AML-193 (cell line): Measurements from ENCODE around the gene MYO9B.
"Not testable (repeated sequence)": the region's sequence is repeated elsewhere in the genome, so short reads cannot be mapped to it uniquely, and the experiment has no call there.

Source experiments
- DNase-seq, 2 experiments: peaks; one replicate each; lab custom pipeline; 2025; lab: John Stamatoyannopoulos, UW

The MYO9B gene

GRCh38 chr19:17184371-17184841 is 108.8 kb downstream of the MYO9B start:
- DNase-seq: no peak

DNA sequence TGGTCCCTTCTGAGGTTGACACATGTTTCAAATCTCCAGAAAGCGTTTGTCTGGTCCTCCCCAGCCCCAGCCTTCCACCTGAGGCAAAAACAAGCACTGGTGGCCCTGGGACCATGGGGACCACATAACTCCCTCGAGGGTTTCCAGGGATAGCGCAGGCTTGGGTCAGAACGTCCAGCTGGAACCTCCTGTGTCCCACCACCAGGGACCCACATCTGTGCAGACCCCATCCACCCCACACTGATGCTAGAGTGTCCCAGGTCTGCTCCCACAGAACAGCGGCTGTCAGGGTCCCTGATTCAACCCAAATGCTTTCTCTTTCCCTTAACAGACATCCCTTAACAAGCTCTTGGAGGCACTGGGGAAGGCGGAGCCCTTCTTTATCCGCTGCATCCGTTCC is 110.0 kb downstream of the MYO9B start:
- no peak for DNase-seq

DNA sequence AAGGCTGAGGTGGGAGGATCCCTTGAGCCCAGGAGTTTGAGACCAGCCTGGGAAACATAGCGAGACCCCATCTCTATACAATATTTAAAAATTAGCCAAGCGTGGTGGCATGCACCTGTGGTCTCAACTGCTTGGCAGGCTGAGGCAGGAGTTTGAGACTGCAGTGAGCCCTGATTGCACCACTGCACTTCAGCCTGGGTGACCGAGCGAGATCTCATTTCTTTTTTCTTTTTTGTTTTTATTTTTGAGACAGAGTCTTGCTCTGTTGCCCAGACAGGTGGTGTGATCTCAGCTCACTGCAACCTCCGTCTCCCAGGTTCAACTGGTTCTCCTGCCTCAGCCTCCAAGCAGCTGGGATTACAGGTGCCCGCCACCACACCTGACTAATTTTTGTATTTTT is 116.2 kb downstream of the MYO9B start:
- not testable (repeated sequence) for DNase-seq

DNA sequence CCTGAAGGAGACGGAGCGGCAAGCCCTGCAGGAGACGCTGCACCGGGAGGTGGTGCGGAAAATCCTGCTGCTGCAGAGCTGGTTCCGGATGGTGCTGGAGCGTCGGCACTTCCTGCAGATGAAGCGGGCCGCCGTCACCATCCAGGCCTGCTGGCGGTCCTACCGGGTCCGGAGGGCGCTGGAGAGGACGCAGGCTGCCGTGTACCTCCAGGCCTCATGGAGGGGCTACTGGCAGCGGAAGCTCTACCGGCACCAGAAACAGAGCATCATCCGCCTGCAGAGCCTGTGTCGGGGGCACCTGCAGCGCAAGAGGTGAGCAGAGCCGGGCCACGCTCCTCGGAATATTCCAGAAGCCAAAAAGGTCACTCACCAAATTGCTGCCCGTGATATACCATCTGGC is 117.2 kb downstream of the MYO9B start:
- DNase-seq: no peak

DNA sequence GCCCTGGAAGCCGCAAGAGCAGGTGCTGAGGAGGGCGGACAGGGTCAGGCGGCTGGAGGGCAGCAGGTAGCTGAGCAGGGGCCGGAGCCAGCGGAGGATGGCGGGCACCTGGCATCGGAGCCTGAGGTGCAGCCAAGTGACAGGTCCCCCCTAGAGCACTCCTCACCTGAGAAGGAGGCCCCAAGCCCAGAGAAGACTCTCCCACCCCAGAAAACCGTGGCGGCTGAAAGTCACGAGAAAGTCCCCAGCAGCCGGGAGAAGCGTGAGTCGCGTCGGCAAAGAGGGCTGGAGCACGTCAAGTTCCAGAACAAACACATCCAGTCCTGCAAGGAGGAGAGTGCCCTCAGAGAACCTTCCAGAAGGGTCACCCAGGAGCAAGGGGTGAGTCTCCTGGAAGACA is 119.0 kb downstream of the MYO9B start:
- no peak for DNase-seq

GRCh38 chr19:17195106-17195505 is 119.5 kb downstream of the MYO9B start:
- DNase-seq: no peak

- no peak for DNase-seq
Observed at GRCh38 chr19:17196610-17197009, 121.0 kb downstream of the MYO9B start.

GRCh38 chr19:17197666-17198065 is 122.1 kb downstream of the MYO9B start:
- no peak for DNase-seq

DNA sequence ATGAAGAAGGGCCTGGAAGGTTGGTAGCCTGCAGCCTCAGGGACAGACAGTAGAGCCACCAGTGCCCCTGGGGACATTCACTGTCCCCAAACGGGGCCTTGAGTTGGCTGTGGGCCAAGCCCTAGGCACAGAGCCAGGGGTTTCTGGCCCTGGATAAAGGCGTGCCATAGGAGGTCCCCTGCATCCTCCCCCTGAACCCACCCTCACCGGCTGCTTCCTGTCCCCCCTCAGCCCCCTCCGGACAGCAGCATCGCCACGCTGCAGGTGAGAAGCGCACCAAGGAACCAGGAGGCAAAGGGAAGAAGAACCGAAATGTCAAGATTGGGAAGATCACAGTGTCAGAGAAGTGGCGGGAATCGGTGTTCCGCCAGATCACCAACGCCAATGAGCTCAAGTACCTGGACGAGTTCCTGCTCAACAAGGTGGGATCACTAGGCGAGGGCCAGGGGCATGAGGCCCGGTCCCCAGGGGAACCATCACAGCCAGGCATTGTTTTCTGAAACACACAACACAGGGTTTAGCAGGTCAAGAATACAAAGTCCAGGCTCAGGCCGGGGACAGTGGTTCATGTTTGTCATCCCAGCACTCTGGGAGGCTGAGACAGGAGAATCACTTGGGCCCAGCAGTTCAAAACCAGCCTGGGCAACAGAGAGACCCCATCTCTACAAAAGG is 125.0 kb downstream of the MYO9B start:
- DNase-seq: no peak

- DNase-seq: no peak
Observed at GRCh38 chr19:17202249-17202648, 126.7 kb downstream of the MYO9B start.

GRCh38 chr19:17202713-17203112 is 127.1 kb downstream of the MYO9B start:
- DNase-seq: no peak

DNA sequence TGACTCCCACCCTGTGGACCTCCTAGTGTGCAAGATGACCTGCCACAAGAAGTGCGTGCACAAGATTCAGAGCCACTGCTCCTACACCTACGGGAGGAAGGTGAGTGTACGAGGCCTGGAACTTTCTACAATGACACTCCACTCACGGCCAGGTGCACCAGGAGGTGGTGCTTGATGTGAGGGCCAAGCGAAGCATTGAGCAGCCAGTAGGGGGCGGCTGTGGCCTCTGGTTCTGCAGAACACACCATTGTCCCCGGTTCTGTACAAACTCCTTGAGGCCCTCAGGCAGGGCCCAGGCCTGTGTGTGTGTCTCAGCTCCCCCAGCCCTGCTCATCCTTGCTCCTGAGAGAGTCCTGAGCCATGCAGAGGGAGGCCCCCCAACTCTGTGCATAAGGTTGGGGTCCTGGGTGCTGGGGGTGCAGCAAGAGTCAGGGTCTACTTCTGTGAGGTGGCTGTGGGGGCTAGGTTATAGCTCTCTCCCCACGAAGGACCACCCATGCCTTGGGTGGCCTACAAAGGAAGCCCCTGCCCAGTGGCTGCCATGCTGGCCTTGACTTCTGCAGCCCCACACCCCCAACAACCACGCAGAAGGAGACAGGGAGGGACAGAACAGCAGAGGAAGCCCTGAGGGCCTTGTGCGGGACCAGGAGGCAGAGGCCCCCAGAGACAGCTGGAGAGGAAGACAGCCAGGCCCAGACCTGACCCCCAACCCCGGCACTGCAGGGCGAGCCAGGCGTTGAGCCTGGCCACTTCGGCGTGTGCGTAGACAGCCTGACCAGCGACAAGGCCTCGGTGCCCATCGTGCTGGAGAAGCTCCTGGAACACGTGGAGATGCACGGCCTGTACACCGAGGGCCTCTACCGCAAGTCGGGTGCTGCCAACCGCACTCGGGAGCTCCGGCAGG is 129.9 kb downstream of the MYO9B start:
- peak; percentile 31 to 44 for DNase-seq

DNA sequence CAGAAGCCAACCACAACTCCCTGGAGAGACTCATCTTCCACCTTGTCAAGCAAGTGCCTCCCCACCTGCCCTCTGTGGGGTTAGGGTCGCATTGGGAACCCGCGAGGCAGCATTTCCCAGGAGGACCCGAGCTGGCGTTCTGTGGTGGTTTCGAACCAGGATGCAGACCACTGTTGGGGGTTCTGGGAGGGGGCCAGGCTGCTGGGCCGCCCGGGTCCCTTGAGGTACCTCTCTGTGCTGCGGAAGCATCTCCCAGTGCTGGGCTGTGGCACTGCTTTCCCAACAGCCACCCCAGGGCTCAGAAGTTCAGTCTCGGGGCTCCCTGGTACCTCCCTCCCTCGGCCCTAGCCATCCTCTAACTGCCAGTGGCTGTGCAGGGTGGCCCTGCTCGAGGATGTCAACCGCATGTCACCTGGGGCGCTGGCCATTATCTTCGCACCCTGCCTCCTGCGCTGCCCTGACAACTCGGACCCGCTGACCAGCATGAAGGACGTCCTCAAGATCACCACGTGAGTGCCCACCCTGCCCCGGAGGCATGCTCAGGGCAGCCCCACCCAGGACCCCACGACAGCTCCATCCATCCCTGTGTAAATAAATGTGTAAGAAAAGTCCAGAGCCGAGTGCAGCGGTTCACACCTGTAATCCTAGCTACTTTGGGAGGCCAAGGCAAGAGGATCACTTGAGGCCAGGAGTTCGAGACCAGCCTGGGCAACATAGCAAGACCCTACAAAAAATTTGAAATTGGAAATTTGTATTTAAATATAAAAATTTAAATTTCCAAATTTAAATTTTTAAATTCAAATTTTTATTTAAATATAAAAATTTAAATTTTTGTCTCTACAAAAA is 131.4 kb downstream of the MYO9B start:
- no peak for DNase-seq

DNA sequence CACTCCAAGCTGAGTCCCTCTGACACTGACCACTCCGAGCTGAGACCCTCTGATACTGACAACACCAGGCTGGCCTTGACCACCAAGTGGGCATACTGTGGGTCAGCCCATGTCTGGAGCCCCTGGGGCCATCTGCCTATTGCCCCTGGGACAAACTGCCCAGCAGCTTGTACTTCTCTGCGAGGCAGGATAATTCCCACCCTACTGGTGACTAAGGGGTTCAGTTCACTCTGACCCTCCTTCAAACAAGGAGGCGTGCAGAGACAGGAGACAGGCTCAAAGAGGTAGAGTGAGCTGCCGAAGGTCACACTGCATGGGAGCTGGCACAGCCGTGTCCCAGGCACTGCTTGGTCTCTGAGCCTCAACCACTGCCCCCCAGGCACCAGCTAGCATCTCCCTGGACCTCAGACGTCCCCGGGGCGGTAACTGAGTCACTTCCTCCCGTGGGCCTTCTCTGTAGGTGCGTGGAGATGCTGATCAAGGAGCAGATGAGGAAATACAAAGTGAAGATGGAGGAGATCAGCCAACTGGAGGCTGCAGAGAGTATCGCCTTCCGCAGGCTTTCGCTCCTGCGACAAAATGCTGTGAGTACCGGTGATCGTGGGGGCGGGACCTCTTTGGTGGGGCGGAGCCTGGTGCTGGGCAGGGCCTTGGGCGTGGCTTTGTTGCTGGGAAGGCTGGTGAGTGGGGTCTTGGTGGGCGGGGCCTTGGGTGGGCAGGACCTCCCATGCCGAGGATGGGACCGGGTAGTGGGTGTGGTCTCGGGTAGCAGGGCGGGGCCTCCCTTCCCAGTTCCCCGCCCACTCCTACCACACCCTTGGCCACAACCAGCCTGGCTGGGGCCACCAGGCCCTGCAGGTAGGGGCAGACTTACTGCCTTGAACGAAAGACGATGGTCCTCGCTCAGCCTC is 133.8 kb downstream of the MYO9B start:
- DNase-seq: no peak

DNA sequence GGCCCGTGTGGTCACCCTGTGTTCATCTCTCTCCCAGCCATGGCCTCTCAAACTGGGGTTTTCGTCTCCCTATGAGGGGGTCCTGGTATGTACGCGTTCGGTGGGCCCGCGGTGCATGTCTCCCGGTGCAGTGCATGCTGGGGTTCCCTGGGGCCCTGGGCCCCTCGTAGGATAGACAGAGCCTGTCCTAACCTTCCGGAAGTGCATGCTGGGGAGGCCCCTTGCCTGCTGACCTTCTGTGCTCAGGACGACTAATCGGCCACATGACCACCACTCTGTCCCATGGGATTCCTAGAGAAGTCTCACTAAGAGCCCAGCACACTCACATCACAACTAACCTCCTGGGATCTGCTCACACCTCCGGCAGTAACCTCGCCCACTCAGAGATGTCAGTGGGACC is 134.7 kb downstream of the MYO9B start:
- DNase-seq: no peak

GRCh38 chr19:17211547-17212446 is 136.2 kb downstream of the MYO9B start:
- DNase-seq: no peak

DNA sequence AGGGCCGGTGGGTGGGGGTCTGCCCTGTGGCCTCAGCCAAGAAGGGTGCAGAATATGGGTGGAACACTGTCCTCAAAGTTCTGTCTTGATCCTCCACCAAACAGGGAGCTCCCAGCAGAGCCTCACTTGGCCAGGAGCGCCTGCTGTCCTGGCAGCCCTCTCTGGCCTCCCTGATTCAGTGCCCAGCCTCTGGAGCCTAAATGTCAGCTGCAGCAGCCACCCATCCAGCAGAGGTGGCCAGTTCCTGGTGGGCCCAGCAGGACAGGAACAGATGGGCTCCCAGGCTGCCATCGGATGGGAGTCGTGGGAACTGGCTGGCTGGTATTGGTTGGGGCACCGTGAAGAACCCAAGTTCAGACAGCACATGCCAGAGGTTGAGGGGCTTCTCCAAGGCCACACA is 137.8 kb downstream of the MYO9B start:
- no peak for DNase-seq

DNA sequence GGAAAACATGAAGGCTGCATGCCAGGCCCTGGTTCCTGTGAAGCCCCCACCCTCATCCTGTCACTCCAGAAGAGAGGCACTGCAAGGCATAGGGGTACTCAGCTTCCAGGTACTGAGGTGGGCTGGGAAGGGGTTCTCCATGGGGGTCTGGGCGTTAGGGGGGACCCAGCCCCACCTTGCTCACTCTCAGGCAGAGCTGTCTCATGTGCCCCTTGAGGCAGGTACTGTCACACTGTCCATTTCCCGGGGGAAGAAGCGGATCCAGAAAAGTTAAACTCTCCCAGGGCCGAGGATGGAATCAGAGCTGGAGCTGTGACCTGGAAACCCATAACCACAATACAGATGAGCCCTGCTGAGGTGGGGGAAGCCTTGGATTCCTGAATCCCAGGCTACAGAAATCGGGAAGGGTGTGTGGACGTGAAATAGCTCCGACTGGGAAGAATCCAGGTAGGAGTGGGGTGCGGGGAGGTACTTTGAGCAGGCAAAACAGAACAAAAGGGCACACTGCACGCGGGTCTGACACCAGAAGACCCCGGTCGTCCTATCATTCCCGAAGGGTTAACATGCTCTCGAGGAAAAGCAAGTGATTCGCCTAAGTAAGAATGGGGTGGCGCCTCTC is 139.0 kb downstream of the MYO9B start:
- no peak for DNase-seq

DNA sequence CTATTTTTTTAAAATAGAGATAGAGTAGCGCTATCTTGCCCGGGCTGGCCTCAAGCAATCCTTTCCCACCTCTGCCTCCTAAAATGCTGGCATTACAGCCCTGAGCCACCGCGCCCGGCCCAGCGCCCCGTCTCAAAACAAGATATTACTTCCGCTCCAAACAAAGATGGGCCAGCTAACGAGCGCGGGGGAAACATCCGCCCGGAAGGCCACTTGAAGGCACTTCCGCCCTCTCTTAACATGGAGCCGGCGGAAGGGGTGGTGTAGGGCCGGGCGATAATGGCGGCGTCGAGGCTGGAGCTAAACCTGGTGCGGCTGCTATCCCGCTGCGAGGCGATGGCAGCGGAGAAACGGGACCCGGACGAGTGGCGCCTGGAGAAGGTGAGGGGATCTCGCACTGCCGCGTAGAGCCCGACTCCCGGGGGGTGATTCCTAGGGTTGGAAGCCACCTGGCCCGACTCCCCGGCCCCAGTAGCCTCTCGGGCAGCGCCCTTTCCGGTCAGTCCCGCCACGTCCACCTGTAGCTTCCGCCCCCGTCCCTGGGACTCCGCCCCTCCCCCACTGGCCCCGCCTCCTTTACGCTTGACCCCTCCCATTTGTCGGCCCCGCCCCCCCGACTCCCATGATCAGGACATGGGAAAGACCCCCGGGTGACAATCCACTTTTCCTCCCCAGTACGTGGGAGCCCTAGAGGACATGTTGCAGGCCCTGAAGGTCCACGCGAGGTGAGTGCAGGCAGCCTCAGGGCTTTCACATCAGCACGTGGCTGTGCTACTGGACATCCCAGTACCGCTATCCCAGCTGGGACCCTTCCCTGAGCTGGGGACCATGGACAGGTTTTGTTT is 139.8 kb downstream of the MYO9B start, which contains the start of gene USE1:
Gene USE1 (plus strand): TSS at position 231 of the 845 bp plus-strand sequence. CDS start 49 bp downstream, at position 280.
- peak; percentile 83 to 89 for DNase-seq
